ENCODE results near the gene FAF1. TPM values are rescaled to one million over a fixed set of nuclear protein-coding genes. Genes with fewer than 3 reads are reported as not detected.

The FAF1 gene
- total and polyA plus RNA-seq, 2 of the 8 experiments (the other 6 are each of a cell fraction or from before 2014, with no cell fraction given) = 10.8 to 65.9 TPM

- TF ChIP-seq JUND (IDR thresholded peaks at IDR 0.05; ENCODE audit: low read length) (no peak), SUZ12 (IDR thresholded peaks at IDR 0.05; ENCODE audit: low read length) (no peak), TCF12 (IDR thresholded peaks at IDR 0.05; ENCODE audit: low read depth, low read length) (no peak), CBX5 (IDR thresholded peaks at IDR 0.05; ENCODE audit: low read depth, low read length) (no peak), ATF3 (IDR thresholded peaks at IDR 0.05; ENCODE audit: insufficient read depth, low read depth, low read length) (no peak)
Observed at GRCh38 chr1:50593515-50593914, 366.6 kb downstream of the FAF1 start (continued).

All from H1 (cell line).